Measurements from ENCODE around the gene PPP2R2B. TPM values are rescaled to one million over a fixed set of nuclear protein-coding genes. Genes with fewer than 3 reads are reported as not detected.

Gene PPP2R2B
- polyA plus RNA-seq, 1 donor from 2014 or later = 0.14 TPM

DNA sequence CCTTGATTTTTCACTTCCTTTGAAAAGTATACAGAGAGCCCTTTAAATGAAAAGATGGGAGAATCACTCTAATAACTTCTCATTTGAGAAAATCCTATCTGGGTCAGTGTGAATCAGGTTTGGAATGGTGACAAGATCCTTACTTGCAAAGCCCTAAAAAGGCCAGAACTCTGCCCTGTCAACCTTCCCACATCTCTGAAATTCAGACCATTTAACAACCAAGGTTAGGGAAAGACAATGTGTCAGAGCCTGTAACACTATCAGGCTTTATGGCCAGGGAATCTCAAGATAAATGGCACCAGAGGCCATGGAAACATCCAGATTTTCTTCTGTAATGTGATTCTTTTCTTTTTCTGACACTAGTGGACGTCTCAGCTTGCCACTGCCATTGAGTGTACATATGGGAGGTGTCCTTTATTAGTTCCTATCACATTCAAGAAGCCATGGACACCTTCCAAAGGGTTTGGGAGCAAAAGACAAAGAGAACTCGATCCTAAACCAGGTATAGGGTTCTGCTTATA is 196.9 kb downstream of the PPP2R2B start:
- Mint-ChIP-seq H3K36me3 (no peaks in the 10 kb centered on the region), H3K27me3 (no peaks in the 10 kb centered on the region), H3K27ac (no peak overlapping the region), H3K9me3 (no peaks in the 10 kb centered on the region), H3K4me1 (no peaks in the 10 kb centered on the region), H3K4me3 (no peak overlapping the region)

DNA sequence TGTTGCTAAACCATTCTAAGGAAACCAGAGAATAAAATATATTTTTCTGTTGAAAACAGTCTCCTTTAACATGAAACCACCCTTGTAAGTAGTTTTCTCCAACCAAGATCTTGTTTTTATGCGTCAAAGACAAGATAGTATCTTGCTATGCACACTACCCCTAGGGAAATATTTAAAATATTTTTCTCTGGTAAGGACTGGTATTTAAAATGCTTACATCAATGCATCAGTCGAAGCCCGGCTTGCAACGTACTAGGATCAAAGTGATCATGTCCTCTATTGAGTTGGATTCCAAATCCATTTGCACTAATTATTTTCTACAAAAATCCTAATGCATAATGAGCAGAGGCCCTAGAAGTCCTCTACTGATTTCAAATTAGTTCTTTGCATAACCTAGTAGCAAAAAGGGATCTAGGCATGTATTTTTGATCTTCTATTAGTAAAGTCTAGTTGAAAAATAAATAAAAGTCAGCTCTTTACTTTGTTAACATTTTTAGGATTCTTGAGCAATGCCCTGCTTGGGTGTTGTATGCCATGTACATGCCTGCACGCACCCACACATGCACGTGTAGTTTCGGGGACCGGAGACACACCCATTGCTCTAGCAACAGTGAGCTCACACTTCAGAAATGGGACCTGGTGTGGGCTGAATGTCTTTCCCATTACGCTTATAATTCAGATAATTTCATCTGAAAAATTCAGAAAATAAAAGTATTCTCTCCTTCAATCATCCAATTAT is 197.5 kb downstream of the PPP2R2B start:
- no peak overlapping the region for H3K4me3 Mint-ChIP-seq

DNA sequence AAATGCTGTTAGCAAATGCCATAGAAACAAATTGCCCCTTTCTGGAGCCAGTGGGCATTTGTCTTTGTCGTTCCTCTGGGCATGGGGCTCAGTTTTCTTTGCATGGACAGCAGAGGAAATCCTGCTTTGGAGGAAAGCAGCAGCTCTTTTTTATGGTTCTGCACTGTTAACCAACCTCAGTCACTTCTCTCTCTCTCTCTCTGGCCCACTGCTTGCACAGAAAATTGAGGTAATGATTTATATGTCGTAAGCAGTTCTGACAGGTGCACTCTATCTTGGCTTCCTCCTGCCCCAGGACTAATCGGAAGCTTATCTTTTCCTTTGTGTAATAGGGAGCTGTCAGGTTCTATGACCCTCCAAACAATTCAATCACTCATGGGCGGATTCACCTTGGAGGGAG is 202.9 kb downstream of the PPP2R2B start:
- H3K27me3 Mint-ChIP-seq = peaks cover 2% of the 10 kb centered on the region
- no peaks in the 10 kb centered on the region for H3K4me1 Mint-ChIP-seq
- H3K9me3 Mint-ChIP-seq = peaks cover 0 to 4% (median 0%) of the 10 kb centered on the region in 3 donors
- no peak overlapping the region for H3K4me3 Mint-ChIP-seq
- H3K27ac Mint-ChIP-seq = no peak overlapping the region
- no peaks in the 10 kb centered on the region for H3K36me3 Mint-ChIP-seq

More for the DNA sequence above, 197.5 kb downstream of the PPP2R2B start:
- no peaks in the 10 kb centered on the region for H3K9me3 Mint-ChIP-seq
- H3K27ac Mint-ChIP-seq = no peak overlapping the region
- no peaks in the 10 kb centered on the region for H3K27me3 Mint-ChIP-seq
- no peaks in the 10 kb centered on the region for H3K4me1 Mint-ChIP-seq
- H3K36me3 Mint-ChIP-seq = no peaks in the 10 kb centered on the region

DNA sequence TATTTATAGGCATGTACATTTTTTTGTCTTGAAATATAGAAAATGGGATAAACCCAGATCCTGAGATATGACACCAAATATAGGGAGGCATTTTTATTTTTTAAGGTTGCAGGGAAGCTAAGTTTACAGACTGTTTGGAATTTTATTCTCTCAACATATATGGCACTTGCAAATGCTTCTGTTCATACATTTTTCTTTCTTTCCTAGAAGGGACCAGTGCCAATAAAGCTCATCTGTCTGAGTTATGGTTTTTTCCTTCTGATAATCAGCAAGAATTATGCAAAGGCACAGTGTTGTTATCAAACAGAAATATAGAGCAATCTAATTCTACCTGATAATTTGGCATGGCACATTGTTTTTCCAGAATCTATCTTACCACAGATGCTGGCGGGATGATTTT is 205.7 kb downstream of the PPP2R2B start:
- Mint-ChIP-seq H3K27ac (no peak overlapping the region), H3K4me3 (no peak overlapping the region), H3K9me3 (peaks cover 0 to 4% (median 0%) of the 10 kb centered on the region in 3 donors), H3K27me3 (peaks cover 4% of the 10 kb centered on the region), H3K36me3 (no peaks in the 10 kb centered on the region), H3K4me1 (no peaks in the 10 kb centered on the region)

DNA sequence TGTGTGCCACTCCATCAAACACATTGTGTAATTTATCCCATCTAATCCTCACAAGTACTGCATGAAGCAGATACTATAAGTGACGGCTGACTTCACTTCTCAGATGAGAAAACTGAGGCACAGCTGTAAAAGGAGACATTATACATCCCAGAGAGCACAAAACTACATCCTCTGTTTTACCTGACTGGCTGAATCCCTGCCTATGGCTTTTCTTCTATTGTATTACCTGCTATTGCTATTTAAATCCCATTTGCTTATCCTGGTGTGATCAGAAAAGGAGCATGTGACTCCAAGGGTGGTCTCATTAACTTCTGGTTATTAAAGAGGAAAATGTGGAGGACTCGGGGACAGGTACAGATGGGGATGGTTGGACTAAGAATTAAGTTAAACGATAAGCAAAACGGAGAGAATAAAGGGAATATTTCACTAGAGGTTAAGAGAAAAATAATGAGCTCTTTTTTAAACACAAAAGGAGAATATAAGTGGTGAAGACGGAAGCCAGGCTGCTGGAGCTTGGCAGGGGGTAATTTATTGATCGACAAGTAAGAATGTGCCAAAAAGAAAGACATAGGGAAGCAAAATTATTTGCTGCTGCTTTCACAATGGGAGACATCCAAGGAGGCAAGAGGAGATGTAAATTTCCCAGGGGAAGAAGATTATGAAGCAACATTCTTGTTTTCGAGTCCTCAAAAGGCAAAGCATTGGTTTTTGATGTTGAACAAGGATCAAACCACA is 206.8 kb downstream of the PPP2R2B start:
- no peaks in the 10 kb centered on the region for H3K4me1 Mint-ChIP-seq
- no peaks in the 10 kb centered on the region for H3K36me3 Mint-ChIP-seq
- no peak overlapping the region for H3K4me3 Mint-ChIP-seq
- no peak overlapping the region for H3K27ac Mint-ChIP-seq
- peaks cover 4% of the 10 kb centered on the region for H3K27me3 Mint-ChIP-seq
- H3K9me3 Mint-ChIP-seq = peaks cover 0 to 4% (median 0%) of the 10 kb centered on the region in 3 donors

GRCh38 chr5:146669656-146670055 is 208.9 kb downstream of the PPP2R2B start:
- H3K4me1 Mint-ChIP-seq = no peaks in the 10 kb centered on the region
- no peak overlapping the region for H3K4me3 Mint-ChIP-seq
- H3K36me3 Mint-ChIP-seq = no peaks in the 10 kb centered on the region
- no peak overlapping the region for H3K27ac Mint-ChIP-seq
- peaks cover 0 to 4% (median 0%) of the 10 kb centered on the region in 3 donors for H3K9me3 Mint-ChIP-seq
- H3K27me3 Mint-ChIP-seq = peaks cover 4% of the 10 kb centered on the region

DNA sequence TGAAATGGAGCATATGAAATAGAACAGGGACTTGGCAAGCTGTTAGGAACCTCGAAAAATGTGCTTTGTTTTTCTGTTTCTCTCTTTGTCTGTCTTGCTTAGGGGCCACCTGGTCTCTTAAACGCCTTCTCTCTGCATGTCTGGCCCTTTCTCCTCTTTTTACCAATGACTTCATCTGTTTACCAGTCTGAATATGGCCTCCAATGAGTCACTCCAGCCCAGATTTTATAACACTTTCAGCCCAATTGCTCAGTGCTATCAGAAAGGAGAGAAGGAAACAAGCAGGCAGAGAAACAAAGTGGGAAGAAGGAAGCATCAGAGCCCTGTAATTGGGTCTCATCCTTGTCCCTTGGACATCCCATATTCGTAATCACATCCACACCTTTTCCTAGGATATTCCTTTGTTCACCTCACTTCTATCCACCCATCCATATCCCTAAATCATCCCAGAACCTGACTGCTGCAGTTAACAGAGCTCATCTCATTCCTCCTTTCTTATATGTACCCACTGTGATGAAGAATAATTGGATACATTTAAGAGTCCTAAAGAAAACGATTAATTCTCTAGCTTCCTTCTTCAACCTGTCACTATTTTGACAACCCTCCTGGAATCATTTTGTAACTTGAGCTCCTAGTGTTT is 210.8 kb downstream of the PPP2R2B start:
- Mint-ChIP-seq H3K27ac (no peak overlapping the region), H3K9me3 (peaks cover 0 to 4% (median 0%) of the 10 kb centered on the region in 3 donors), H3K4me3 (no peak overlapping the region), H3K27me3 (peaks cover 4% of the 10 kb centered on the region), H3K36me3 (no peaks in the 10 kb centered on the region), H3K4me1 (no peaks in the 10 kb centered on the region)

- Mint-ChIP-seq H3K4me3 (no peak overlapping the region), H3K27me3 (no peaks in the 10 kb centered on the region), H3K4me1 (no peaks in the 10 kb centered on the region), H3K9me3 (peaks cover 0 to 3% (median 0%) of the 10 kb centered on the region in 3 donors), H3K36me3 (no peaks in the 10 kb centered on the region), H3K27ac (no peak overlapping the region)
These were observed 216.3 kb downstream of the PPP2R2B start for GRCh38 chr5:146662229-146662628.

- Mint-ChIP-seq H3K4me1 (no peaks in the 10 kb centered on the region), H3K4me3 (no peak overlapping the region), H3K36me3 (no peaks in the 10 kb centered on the region), H3K27ac (no peak overlapping the region), H3K27me3 (peaks cover 3% of the 10 kb centered on the region), H3K9me3 (peaks cover 0 to 4% (median 0%) of the 10 kb centered on the region in 3 donors)
These were observed 218.1 kb downstream of the PPP2R2B start for GRCh38 chr5:146660376-146660960.

- Mint-ChIP-seq H3K4me1 (no peaks in the 10 kb centered on the region), H3K27me3 (peaks cover 3% of the 10 kb centered on the region), H3K9me3 (peaks cover 0 to 4% (median 0%) of the 10 kb centered on the region in 3 donors), H3K4me3 (no peak overlapping the region), H3K27ac (no peak overlapping the region), H3K36me3 (no peaks in the 10 kb centered on the region)
These were observed 218.6 kb downstream of the PPP2R2B start for GRCh38 chr5:146659961-146660360.

GRCh38 chr5:146656703-146657102 is 221.9 kb downstream of the PPP2R2B start:
- peaks cover 3% of the 10 kb centered on the region for H3K27me3 Mint-ChIP-seq
- H3K9me3 Mint-ChIP-seq = peaks cover 0 to 4% (median 0%) of the 10 kb centered on the region in 3 donors
- no peaks in the 10 kb centered on the region for H3K36me3 Mint-ChIP-seq
- H3K4me1 Mint-ChIP-seq = no peaks in the 10 kb centered on the region
- H3K27ac Mint-ChIP-seq = no peak overlapping the region
- H3K4me3 Mint-ChIP-seq = no peak overlapping the region

- Mint-ChIP-seq H3K27ac (no peak overlapping the region), H3K27me3 (peaks cover 3% of the 10 kb centered on the region), H3K36me3 (no peaks in the 10 kb centered on the region), H3K4me3 (no peak overlapping the region), H3K4me1 (no peaks in the 10 kb centered on the region), H3K9me3 (peaks cover 0 to 4% (median 0%) of the 10 kb centered on the region in 3 donors)
These were observed 225.0 kb downstream of the PPP2R2B start for GRCh38 chr5:146653560-146653959.

GRCh38 chr5:146652547-146652946 is 226.0 kb downstream of the PPP2R2B start:
- Mint-ChIP-seq H3K9me3 (peaks cover 0 to 2% (median 0%) of the 10 kb centered on the region in 3 donors), H3K36me3 (no peaks in the 10 kb centered on the region), H3K4me3 (no peak overlapping the region), H3K27ac (no peak overlapping the region), H3K27me3 (peaks cover 3% of the 10 kb centered on the region), H3K4me1 (no peaks in the 10 kb centered on the region)

DNA sequence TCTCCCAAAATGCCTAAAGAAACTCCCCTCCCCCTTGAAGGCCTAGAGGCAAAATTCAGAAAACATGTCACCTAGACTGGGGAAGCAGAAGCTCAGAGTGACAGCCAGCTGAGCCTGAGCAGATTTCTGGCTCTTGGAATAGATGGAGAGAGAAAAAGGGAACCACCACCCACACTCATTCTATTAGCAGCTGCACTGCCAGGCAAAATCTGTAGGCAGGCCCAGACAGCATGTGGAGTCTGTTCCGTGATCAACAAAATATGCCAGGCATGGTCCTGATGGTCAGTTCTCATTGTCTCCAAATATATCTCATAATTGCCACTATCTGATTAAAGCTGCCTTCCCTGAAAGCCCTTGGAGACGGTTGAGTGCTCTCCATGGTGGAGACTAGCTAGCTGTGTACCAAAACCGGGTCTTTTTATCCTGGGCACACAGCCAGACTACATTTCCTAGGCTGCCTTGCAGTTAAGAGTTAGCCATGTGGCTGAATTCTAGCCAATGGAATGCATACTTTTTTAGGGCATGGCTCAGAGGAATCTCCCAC is 230.8 kb downstream of the PPP2R2B start:
- Mint-ChIP-seq H3K4me3 (no peak overlapping the region), H3K4me1 (no peaks in the 10 kb centered on the region), H3K9me3 (no peaks in the 10 kb centered on the region), H3K27me3 (no peaks in the 10 kb centered on the region), H3K36me3 (no peaks in the 10 kb centered on the region), H3K27ac (no peak overlapping the region)

DNA sequence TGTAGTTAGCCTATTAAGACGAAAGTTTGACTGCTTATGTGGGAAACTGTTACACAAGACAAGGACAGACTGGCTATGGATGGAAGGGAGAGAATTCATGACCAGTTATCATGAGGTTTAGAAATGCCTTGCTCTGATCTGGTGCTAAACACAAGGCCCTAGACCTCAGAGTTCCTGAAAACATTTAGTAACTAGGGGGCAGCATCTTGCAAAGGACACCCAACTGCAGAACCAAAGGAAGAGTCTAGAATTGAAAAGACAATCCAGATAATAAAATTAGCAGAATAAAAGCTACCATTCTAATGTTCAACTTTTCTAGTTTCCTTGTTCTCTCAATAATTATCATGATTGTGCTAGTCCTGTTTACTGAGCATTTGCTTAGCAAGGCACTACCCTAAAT is 232.1 kb downstream of the PPP2R2B start:
- H3K36me3 Mint-ChIP-seq = no peaks in the 10 kb centered on the region
- H3K27ac Mint-ChIP-seq = no peak overlapping the region
- H3K9me3 Mint-ChIP-seq = no peaks in the 10 kb centered on the region

More for the DNA sequence above, 232.1 kb downstream of the PPP2R2B start:
- Mint-ChIP-seq H3K4me1 (no peaks in the 10 kb centered on the region), H3K27me3 (no peaks in the 10 kb centered on the region), H3K4me3 (no peak overlapping the region)

Data from IgD-negative memory B cell (primary cell).